H1 (cell line): ENCODE results near the gene LIPC. TPM values are rescaled to one million over a fixed set of nuclear protein-coding genes. Genes with fewer than 3 reads are reported as not detected.

Experiments
- CTCF ChIA-PET: fragments of 300-600 bp; sonication (Branson Sonifier 250); formaldehyde crosslinking; loops from one replicate; lab custom pipeline; 2021; ENCODE audit not compliant: partially characterized antibody; lab: Charles Lee
- POLR2A ChIA-PET: fragments of 300-600 bp; sonication (Branson Sonifier 250); formaldehyde crosslinking; loops from one replicate; lab custom pipeline; 2021; ENCODE audit warnings: inconsistent platforms; ENCODE audit not compliant: partially characterized antibody; lab: Charles Lee
- DNase-seq, 2 experiments: peaks; one replicate each; pipeline versions ENCODE4 v3.0.0 to v3.0.0-alpha.2; 2010 to 2022; ENCODE audit warnings: low spot score in 2 of 2, low read depth in 1 of 2, mixed read lengths in 1 of 2
- FAIRE-seq: peaks from 2 replicates; lab custom pipeline; 2011; peaks lifted over from hg19 to GRCh38; lab: Jason Lieb, UNC
- H2AFZ ChIP-seq: 2 replicates; pipeline ENCODE4 v1.8.1; 2012; ENCODE audit warnings: low read length, inconsistent platforms
- H2AK5ac ChIP-seq: 2 replicates; pipeline ENCODE4 v1.6.1; 2013; ENCODE audit warnings: low read depth, low read length
- H2BK120ac ChIP-seq: replicated peaks from 2 replicates; pipeline ENCODE3; 2013; ENCODE audit warnings: low read depth, low read length, inconsistent platforms
- H2BK12ac ChIP-seq: 2 replicates; pipeline ENCODE4 v1.6.1; 2013; ENCODE audit warnings: low read depth, low read length
- H2BK15ac ChIP-seq: 2 replicates; pipeline ENCODE4 v1.6.1; 2013; ENCODE audit warnings: low read length
- H2BK20ac ChIP-seq: 2 replicates; pipeline ENCODE4 v1.6.1; 2013; ENCODE audit warnings: low read length
- H2BK5ac ChIP-seq: 2 replicates; pipeline ENCODE4 v1.6.1; 2013; ENCODE audit warnings: low read depth, low read length
- H3K14ac ChIP-seq: 2 replicates; pipeline ENCODE4 v1.6.1; 2013; ENCODE audit warnings: inconsistent platforms; ENCODE audit not compliant: insufficient read length
- H3K18ac ChIP-seq: 2 replicates; pipeline ENCODE4 v1.6.1; 2013; ENCODE audit warnings: low read length; ENCODE audit errors: extremely low read depth
- H3K23ac ChIP-seq: 2 replicates; pipeline ENCODE4 v1.6.1; 2013; ENCODE audit warnings: inconsistent platforms; ENCODE audit not compliant: insufficient read length
- H3K23me2 ChIP-seq: 2 replicates; pipeline ENCODE4 v1.6.1; 2013; ENCODE audit warnings: low read depth, low read length
- H3K27ac ChIP-seq: 2 replicates; pipeline ENCODE4 v1.6.1; 2011; ENCODE audit warnings: low read depth, low read length, inconsistent platforms
- H3K27me3 ChIP-seq, 4 experiments: replicated peaks in 1 of 4; 1 replicate in 1 of 4; 2 replicates in 3 of 4; pipeline versions ENCODE4 v1.6.1 to v1.8.1; 2011 to 2013; ENCODE audit warnings: low read length in 3 of 4, mild to moderate bottlenecking in 3 of 4, inconsistent platforms in 2 of 4, mixed read lengths in 2 of 4, moderate library complexity in 1 of 4; ENCODE audit not compliant: control insufficient read depth in 3 of 4, insufficient read depth in 3 of 4; ENCODE audit errors: extremely low read depth in 1 of 4
- H3K36me3 ChIP-seq, 4 experiments: 2 replicates each; pipeline versions ENCODE4 v1.6.1 to v1.8.1; 2011 to 2013; ENCODE audit warnings: mild to moderate bottlenecking in 4 of 4, low read length in 3 of 4, moderate library complexity in 2 of 4, control low read depth in 1 of 4, inconsistent platforms in 1 of 4; ENCODE audit not compliant: insufficient read depth in 4 of 4, control insufficient read depth in 2 of 4
- H3K4ac ChIP-seq: replicated peaks from 2 replicates; pipeline ENCODE3; 2013; ENCODE audit warnings: low read length, low read depth, mixed read lengths, inconsistent platforms; ENCODE audit not compliant: insufficient read length
- H3K4me1 ChIP-seq, 4 experiments: replicated peaks in 1 of 4; 1 replicate in 1 of 4; 2 replicates in 3 of 4; pipeline versions ENCODE4 v1.6.1 to v1.8.1; 2011 to 2013; ENCODE audit warnings: low read length in 3 of 4, inconsistent platforms in 2 of 4, mixed read lengths in 1 of 4; ENCODE audit not compliant: insufficient read depth in 4 of 4, control insufficient read depth in 3 of 4
- H3K4me2 ChIP-seq, 2 experiments: 2 replicates each; pipeline versions ENCODE4 v1.6.1 to v1.8.1; 2011 to 2013; ENCODE audit warnings: low read depth in 2 of 2, low read length in 2 of 2, control low read depth in 1 of 2, inconsistent platforms in 1 of 2, mild to moderate bottlenecking in 1 of 2; ENCODE audit not compliant: insufficient read depth in 1 of 2
- H3K4me3 ChIP-seq, 4 experiments: fragments of 200-600, 300-600 bp in 1 of 4; sonication (generic), shearing (Covaris generic), sonication (Bioruptor Twin) in 1 of 4; 2 replicates each; pipeline versions ENCODE4 v1.5.1 to v1.8.1; 2011 to 2016; ENCODE audit warnings: low read length in 4 of 4, low read depth in 3 of 4, control low read depth in 2 of 4, inconsistent platforms in 2 of 4, mild to moderate bottlenecking in 2 of 4, mixed read lengths in 1 of 4, moderate library complexity in 1 of 4; ENCODE audit not compliant: insufficient read depth in 2 of 4; ENCODE audit errors: extremely low read depth in 1 of 4
- H3K56ac ChIP-seq: replicated peaks from 2 replicates; pipeline ENCODE3; 2013; ENCODE audit warnings: low read depth, mild to moderate bottlenecking, mixed read lengths, low read length, inconsistent platforms; ENCODE audit not compliant: insufficient read length
- H3K79me1 ChIP-seq: 2 replicates; pipeline ENCODE4 v1.6.1; 2013; ENCODE audit warnings: low read depth, low read length, control low read depth
- H3K79me2 ChIP-seq, 2 experiments: 2 replicates each; pipeline versions ENCODE4 v1.6.1 to v1.8.1; 2012 to 2013; ENCODE audit warnings: low read length in 2 of 2, mild to moderate bottlenecking in 2 of 2, inconsistent platforms in 1 of 2; ENCODE audit not compliant: insufficient read depth in 2 of 2, control insufficient read depth in 1 of 2
- H3K9ac ChIP-seq, 4 experiments: replicated peaks in 1 of 4; 1 replicate in 1 of 4; 2 replicates in 3 of 4; pipeline versions ENCODE4 v1.6.1 to v1.8.1; 2011 to 2013; ENCODE audit warnings: low read depth in 3 of 4, low read length in 3 of 4, control low read depth in 2 of 4, mild to moderate bottlenecking in 2 of 4, moderate library complexity in 2 of 4, inconsistent platforms in 1 of 4; ENCODE audit errors: extremely low read depth in 1 of 4
- H3K9me3 ChIP-seq, 2 experiments: 2 replicates each; pipeline versions ENCODE4 v1.6.1 to v1.8.1; 2012 to 2013; ENCODE audit warnings: mild to moderate bottlenecking in 2 of 2, moderate library complexity in 2 of 2, control low read depth in 1 of 2, inconsistent platforms in 1 of 2, low read depth in 1 of 2, low read length in 1 of 2, mixed read lengths in 1 of 2; ENCODE audit not compliant: insufficient read depth in 2 of 2
- H4K20me1 ChIP-seq, 2 experiments: replicated peaks in 1 of 2; 2 replicates each; pipeline versions ENCODE3 to v1.8.1; 2011 to 2013; ENCODE audit warnings: inconsistent platforms in 2 of 2, low read length in 2 of 2, mild to moderate bottlenecking in 1 of 2; ENCODE audit not compliant: insufficient read depth in 2 of 2, control insufficient read depth in 1 of 2
- H4K5ac ChIP-seq: 2 replicates; pipeline ENCODE4 v1.6.1; 2013; ENCODE audit warnings: low read length, low read depth, mixed read lengths, inconsistent platforms; ENCODE audit not compliant: insufficient read length
- H4K8ac ChIP-seq: 2 replicates; pipeline ENCODE4 v1.8.0; 2013; ENCODE audit warnings: mild to moderate bottlenecking, moderate library complexity, low read length, inconsistent platforms; ENCODE audit not compliant: insufficient read depth; ENCODE audit errors: extremely low read depth
- H4K91ac ChIP-seq: replicated peaks from 2 replicates; pipeline ENCODE3; 2013; ENCODE audit warnings: low read length, mixed read lengths, inconsistent platforms; ENCODE audit not compliant: insufficient read length
- ASH2L ChIP-seq: fragments of 200-600, 300-600 bp; sonication (generic); IDR thresholded peaks from one replicate; pipeline ENCODE4 v1.7.1; 2017; ENCODE audit warnings: low read length
- FOSL1 ChIP-seq: IDR thresholded peaks from 2 replicates; pipeline ENCODE4 v1.6.1; 2011; ENCODE audit warnings: mild to moderate bottlenecking, low read depth, low read length, moderate library complexity; ENCODE audit not compliant: insufficient read depth
- KDM1A ChIP-seq: fragments of 200-600, 300-600 bp; sonication (generic); IDR thresholded peaks from 2 replicates; pipeline ENCODE4 v1.7.1; 2016; ENCODE audit warnings: mild to moderate bottlenecking, low read length, borderline replicate concordance
- KDM5A ChIP-seq: fragments of 200-600 bp; IDR thresholded peaks from 2 replicates; pipeline ENCODE4 v1.7.1; 2012; ENCODE audit warnings: mild to moderate bottlenecking, low read length, inconsistent platforms, mixed read lengths
- ZNF274 ChIP-seq: IDR thresholded peaks from 2 replicates; pipeline ENCODE4 v1.7.0; 2012; ENCODE audit warnings: low read length, borderline replicate concordance; ENCODE audit errors: extremely low read depth
- WGBS, 2 experiments: shearing (Covaris generic) in 1 of 2; methylation state at CpG; one replicate each; pipeline versions ENCODE4 v1.1.6 to v1.1.7; 2013 to 2015; ENCODE audit warnings: low lambda C conversion rate in 2 of 2, mixed read lengths in 2 of 2, inconsistent platforms in 1 of 2, low coverage in 1 of 2, missing lambda C conversion rate in 1 of 2; ENCODE audit not compliant: insufficient replicate concordance in 2 of 2, insufficient coverage in 1 of 2, insufficient read length in 1 of 2; ENCODE audit errors: extremely low coverage in 1 of 2, missing lambda C conversion rate in 1 of 2; 5-methylcytosine and 5-hydroxymethylcytosine counted together
- polyA plus RNA-seq, 7 experiments: library from polyadenylated mRNA; depleted of rRNA in 3 of 7; stranded (reverse) in 5 of 7; unstranded in 2 of 7; fragments of >200 nt in 5 of 7; fragments of 200-250 nt in 2 of 7; gene quantifications; 1 replicate in 5 of 7; 2 replicates in 1 of 7; 4 replicates in 1 of 7; pipeline versions ENCODE4 v1.2.1 to v1.2.3, GENCODE V29; 2011 to 2013; ENCODE audit warnings: missing spikeins in 2 of 7, mixed read lengths in 2 of 7
- total RNA-seq: library from RNA; stranded (reverse); fragmentation: NEBNext Ultra II Directional; extraction: Animal tissue kit (Norgen Biotek cat#: 25700); gene quantifications from 2 replicates; pipeline ENCODE4 v1.2.1, GENCODE V29; 2021
- TF ChIP-seq, protein P1 (sequence below): IDR thresholded peaks from 2 replicates; pipeline ENCODE4 v1.6.1; 2012; ENCODE audit warnings: inconsistent platforms

Gene LIPC
- total and polyA plus RNA-seq, 2 of the 8 experiments (the other 6 are each of a cell fraction or from before 2014, with no cell fraction given): not detected

- Histone ChIP-seq H3K79me2 (no peaks in the 10 kb centered on the region), H3K4me3 (no peak overlapping the region), H3K23me2 (no peaks in the 10 kb centered on the region), H3K56ac (no peak overlapping the region), H4K5ac (no peak overlapping the region), H4K8ac (no peak overlapping the region), H3K27me3 (no peaks in the 10 kb centered on the region), H3K36me3 (no peaks in the 10 kb centered on the region), H3K4ac (no peak overlapping the region), H3K4me1 (no peaks in the 10 kb centered on the region), H3K23ac (no peak overlapping the region), H3K14ac (no peak overlapping the region), H2BK12ac (no peak overlapping the region), H3K18ac (no peak overlapping the region), H2AFZ (no peak overlapping the region), H3K9me3 (no peaks in the 10 kb centered on the region), H3K79me1 (no peaks in the 10 kb centered on the region), H4K20me1 (no peaks in the 10 kb centered on the region), H2BK20ac (no peak overlapping the region), H3K27ac (no peak overlapping the region), H2BK120ac (no peak overlapping the region), H3K9ac (no peak overlapping the region), H2BK5ac (no peak overlapping the region), H2AK5ac (no peak overlapping the region), H2BK15ac (no peak overlapping the region; the same call in 1 of the 2 replicates), H3K4me2 (no peak overlapping the region), H4K91ac (no peak overlapping the region)
- FAIRE-seq: no peak
- no peak for DNase-seq
- CTCF ChIA-PET: no interaction called here
- POLR2A ChIA-PET: no interaction called here
- WGBS, 2 experiments: 86% methylated on average over 6 of the region's 6 CpGs; no CpG with 5 or more reads in 1 of the 2 experiments
- no peak for TF ChIP-seq ZNF274
- no peak for TF ChIP-seq KDM5A
- no peak for TF ChIP-seq ASH2L
- no peak for TF ChIP-seq FOSL1
- TF ChIP-seq, protein P1, sequence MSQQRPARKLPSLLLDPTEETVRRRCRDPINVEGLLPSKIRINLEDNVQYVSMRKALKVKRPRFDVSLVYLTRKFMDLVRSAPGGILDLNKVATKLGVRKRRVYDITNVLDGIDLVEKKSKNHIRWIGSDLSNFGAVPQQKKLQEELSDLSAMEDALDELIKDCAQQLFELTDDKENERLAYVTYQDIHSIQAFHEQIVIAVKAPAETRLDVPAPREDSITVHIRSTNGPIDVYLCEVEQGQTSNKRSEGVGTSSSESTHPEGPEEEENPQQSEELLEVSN: no peak
- TF ChIP-seq KDM1A: no peak
Measured at GRCh38 chr15:58571491-58571890, 139.7 kb downstream of the LIPC start.
